Smooth muscle cell of the brain vasculature (primary cell): ENCODE data around the gene HSPA4L.

Experiments
- DNase-seq: peaks from one replicate; pipeline ENCODE4 v3.0.0-alpha.2; 2012; ENCODE audit warnings: low read depth, low spot score

Gene HSPA4L

GRCh38 chr4:127783955-127784770 is 2.0 kb downstream of the HSPA4L start:
- DNase-seq: no peak

GRCh38 chr4:127788517-127788916 is 6.4 kb downstream of the HSPA4L start:
- DNase-seq: no peak

DNA sequence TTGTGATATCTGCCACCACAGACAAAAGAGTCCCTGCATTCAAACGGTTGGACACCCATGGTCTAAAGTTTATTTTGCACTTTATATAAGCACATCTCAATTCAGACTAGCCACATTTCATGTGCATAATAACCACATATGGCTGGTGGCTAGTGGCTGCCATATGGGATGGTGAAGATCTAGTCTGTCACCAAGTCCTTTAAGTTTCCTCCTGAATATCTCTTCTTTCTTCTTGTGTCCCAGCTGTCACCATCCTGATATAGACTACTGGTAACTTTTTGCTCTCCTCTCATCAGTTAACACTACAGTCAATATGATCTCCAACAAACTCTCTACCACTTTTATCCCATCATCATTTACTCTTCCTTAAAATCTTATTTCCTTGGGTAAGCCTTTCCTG is 9.3 kb downstream of the HSPA4L start:
- DNase-seq: no peak

- no peak for DNase-seq
These were observed 11.4 kb downstream of the HSPA4L start for GRCh38 chr4:127793528-127793927.

DNA sequence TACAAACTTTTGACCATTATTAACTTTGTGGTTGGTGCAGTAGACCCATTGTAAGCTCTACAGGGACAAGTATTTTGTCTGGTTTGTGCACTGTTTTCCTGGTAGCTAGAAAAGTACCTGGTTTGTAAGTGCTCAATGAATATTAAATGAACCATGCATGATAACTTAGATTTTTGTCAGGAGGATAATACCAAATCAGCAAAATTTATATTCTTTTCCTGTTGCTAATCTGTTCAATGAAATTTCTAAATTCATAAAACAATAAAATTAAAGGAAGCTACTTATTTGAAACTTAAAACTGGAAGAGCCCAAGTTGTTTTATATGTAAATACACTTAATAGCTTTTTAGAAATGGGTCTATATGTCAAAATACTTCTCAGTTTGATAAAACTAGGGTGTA is 17.6 kb downstream of the HSPA4L start:
- no peak for DNase-seq

- peak; percentile 4 for DNase-seq
These were observed 27.2 kb downstream of the HSPA4L start for GRCh38 chr4:127809173-127809800.

DNA sequence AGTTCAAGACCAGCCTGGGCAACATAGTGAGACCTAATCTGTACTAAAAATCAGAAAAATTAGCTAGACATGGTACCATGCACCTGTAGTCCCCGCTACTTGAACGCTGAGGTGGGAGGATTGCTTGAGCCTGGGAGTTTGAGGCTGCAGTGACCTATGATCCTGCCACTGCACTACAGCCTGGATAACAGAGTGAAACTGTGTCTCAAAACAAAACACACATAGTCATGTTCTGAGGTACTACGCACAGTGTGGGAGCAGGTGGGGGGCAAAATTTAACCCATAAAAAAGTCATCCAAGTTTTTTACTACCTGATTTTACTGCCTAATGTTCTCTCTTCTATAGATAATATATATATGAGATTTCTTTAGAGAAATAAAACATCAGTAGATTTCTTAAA is 28.4 kb downstream of the HSPA4L start:
- DNase-seq: no peak

DNA sequence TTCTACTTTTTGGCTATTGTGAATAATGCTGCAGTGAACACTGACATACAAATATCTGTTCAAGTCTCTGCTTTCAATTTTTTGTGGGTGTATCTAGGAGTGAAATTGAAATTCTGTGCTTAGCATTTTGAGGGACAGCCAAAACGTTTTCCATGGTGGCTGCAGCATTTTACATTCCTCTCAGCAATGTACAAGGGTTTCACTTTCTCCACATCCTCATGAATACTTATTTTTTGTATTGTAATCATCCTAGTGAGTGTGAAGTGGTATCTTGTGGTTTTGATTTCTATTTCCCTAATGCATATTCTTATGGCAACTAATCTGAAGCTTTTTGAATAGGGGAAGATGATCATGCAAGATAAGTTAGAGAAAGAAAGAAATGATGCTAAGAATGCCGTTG is 40.3 kb downstream of the HSPA4L start:
- no peak for DNase-seq

- no peak for DNase-seq
These were observed 46.0 kb downstream of the HSPA4L start for GRCh38 chr4:127828121-127828520.

- DNase-seq: no peak
These were observed 46.9 kb downstream of the HSPA4L start for GRCh38 chr4:127829014-127829413.

DNA sequence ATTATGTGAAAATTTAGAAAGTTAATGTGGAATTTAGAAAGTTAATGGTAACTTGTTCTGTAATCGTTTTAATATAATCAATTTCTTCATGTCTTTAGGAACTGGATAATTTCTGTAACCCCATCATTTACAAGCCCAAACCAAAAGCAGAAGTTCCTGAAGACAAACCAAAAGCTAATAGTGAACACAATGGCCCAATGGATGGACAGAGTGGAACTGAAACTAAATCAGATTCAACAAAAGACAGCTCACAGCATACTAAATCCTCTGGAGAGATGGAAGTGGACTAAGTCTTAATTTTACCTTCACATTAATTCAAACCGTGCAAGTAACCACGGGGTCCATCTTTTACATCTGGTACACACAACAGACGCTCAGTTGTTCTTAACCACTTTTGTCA is 50.5 kb downstream of the HSPA4L start:
- DNase-seq: no peak

- DNase-seq: no peak
These were observed 61.8 kb downstream of the HSPA4L start for GRCh38 chr4:127843704-127844600.

GRCh38 chr4:127844601-127845116 is 62.5 kb downstream of the HSPA4L start:
- DNase-seq: no peak

GRCh38 chr4:127846061-127846460 is 63.9 kb downstream of the HSPA4L start:
- no peak for DNase-seq

- no peak for DNase-seq
These were observed 64.6 kb downstream of the HSPA4L start for GRCh38 chr4:127846765-127847164.

DNA sequence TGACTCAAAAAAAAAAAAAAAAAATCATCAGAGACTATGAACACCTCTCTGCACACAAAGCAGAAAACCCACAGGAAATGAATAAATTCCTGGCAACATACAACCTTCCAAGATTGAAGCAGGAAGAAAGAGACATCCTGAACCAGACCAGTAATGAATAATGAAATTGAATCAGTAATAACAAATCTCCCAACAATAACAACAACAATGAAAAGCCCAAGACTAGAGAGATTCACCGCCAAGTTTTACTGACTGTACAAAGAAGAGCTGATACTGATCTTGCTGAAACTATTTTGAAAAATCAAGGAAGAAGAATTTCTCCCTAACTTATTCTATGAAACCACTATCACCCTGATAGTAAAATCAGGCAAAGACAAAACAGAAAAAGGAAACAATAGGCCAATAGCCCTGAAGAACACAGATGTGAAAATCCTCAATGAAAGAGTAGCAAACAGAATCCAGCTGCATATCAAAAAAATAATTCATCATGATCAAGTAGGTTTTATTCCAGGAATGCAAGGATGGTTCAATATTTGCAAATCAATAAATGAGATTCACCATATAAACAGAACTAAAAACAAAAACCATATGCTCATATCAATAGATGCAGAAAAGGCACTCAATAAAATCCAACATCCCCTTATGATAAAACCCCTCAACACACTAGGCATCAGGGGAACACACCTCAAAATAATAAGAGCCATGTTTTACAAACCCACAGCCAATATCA is 67.5 kb downstream of the HSPA4L start:
- no peak for DNase-seq

- no peak for DNase-seq
These were observed 70.5 kb downstream of the HSPA4L start for GRCh38 chr4:127852661-127853060.

GRCh38 chr4:127856196-127856812 is 74.2 kb downstream of the HSPA4L start:
- DNase-seq: no peak

DNA sequence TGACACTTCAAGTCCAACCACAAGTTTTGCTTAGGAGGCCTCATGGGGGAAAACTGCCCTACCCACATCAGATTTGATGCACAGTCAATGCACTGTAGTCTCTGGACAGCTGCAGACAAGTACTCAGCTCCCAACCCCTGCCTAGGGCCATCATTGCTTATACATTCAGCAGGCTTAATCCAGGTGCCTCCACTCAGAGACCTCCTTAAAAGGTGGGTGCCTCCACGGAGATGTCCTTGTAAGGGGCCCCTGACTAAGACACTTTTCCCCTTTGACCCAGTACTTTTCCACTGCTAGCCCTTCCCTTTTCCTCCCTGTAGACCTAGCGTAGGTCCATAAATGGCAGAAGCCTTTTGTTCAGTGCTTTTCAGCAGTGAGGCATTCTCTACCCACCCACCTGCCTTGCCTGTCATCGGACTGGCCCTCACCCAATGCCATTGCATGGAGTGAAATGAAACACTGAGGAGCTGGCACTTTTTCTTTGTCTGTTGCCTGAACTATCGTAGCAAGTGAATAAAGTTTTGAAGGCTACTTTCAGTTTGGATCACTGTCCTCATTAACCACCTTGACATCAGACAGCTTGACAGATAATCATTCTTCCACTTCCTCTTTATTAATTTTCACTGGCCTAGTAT is 74.8 kb downstream of the HSPA4L start:
- no peak for DNase-seq

- no peak for DNase-seq
These were observed 75.5 kb downstream of the HSPA4L start for GRCh38 chr4:127857641-127858040.
